Endothelial cell of umbilical vein (primary cell): ENCODE measurements around the gene COX8A.

Source experiments
- CTCF ChIP-seq, 2 donors: IDR thresholded peaks; 1 replicate in 1 of 2; 2 replicates in 1 of 2; pipeline ENCODE4 v1.5.1; 2011; ENCODE audit warnings: low read length in 2 of 2, mild to moderate bottlenecking in 2 of 2, moderate library complexity in 2 of 2, control low read depth in 1 of 2, inconsistent platforms in 1 of 2, low read depth in 1 of 2; ENCODE audit not compliant: insufficient read depth in 1 of 2; ENCODE audit errors: extremely low read depth in 1 of 2
- EZH2 ChIP-seq: IDR thresholded peaks from 2 replicates; pipeline ENCODE4 v1.6.1; 2012; ENCODE audit warnings: borderline replicate concordance, low read depth, mild to moderate bottlenecking, moderate library complexity, low read length, inconsistent platforms; ENCODE audit not compliant: severe bottlenecking
- MYC ChIP-seq: IDR thresholded peaks from one replicate; pipeline ENCODE4 v1.6.1; 2011; ENCODE audit warnings: mild to moderate bottlenecking, low read depth, low read length
- POLR2A ChIP-seq: IDR thresholded peaks from 2 replicates; pipeline ENCODE4 v1.6.1; 2012; ENCODE audit warnings: low read depth, mild to moderate bottlenecking, control low read depth, low read length
- POLR2AphosphoS5 ChIP-seq: IDR thresholded peaks from 2 replicates; pipeline ENCODE4 v1.6.1; 2012; ENCODE audit warnings: low read depth, mild to moderate bottlenecking, control low read depth, low read length, moderate library complexity; ENCODE audit not compliant: insufficient read depth

GRCh38 chr11:63979426-63979825 lies 5.0 kb downstream of the COX8A start:
- TF ChIP-seq CTCF (IDR thresholded peaks at IDR 0.05; ENCODE audit: extremely low read depth in 1 of 2, insufficient read depth in 1 of 2, low read depth in 1 of 2, low read length in 2 of 2) (no peak), POLR2AphosphoS5 (no peak), POLR2A (no peak), EZH2 (no peak), MYC (no peak)
